Body of pancreas (tissue), 4 donors: ENCODE measurements around the gene PRSS33. TPM values are rescaled to one million over a fixed set of nuclear protein-coding genes. Genes with fewer than 3 reads are reported as not detected.

Experiments
- ATAC-seq: fragments of 150-250 bp; one replicate; pipeline ENCODE4 v1.9.1; 2016
- DNase-seq, 4 donors: peaks; one replicate each; pipeline ENCODE4 v3.0.0-alpha.2; 2019
- H3K27ac ChIP-seq, 4 donors: fragments of 200-600 bp; sonication (generic); 1 replicate in 3 of 4; 2 replicates in 1 of 4; pipeline versions ENCODE4 v1.5.1 to v1.6.1; 2016 to 2019; ENCODE audit warnings: mild to moderate bottlenecking in 1 of 4, mixed read lengths in 1 of 4, moderate library complexity in 1 of 4
- H3K27me3 ChIP-seq, 2 donors: fragments of 200-600 bp; sonication (generic); one replicate each; pipeline ENCODE4 v1.6.0; 2016; ENCODE audit warnings: mild to moderate bottlenecking in 1 of 2
- H3K36me3 ChIP-seq, 2 donors: fragments of 200-600 bp; sonication (generic); replicated peaks in 1 of 2; 2 replicates each; pipeline ENCODE4 v1.5.1; 2016; ENCODE audit warnings: low read depth in 2 of 2; ENCODE audit not compliant: insufficient read depth in 1 of 2
- H3K4me1 ChIP-seq: fragments of 200-600 bp; sonication (generic); one replicate; pipeline ENCODE4 v1.6.0; 2016
- H3K4me3 ChIP-seq, 2 donors: fragments of 200-600 bp; sonication (generic); 1 replicate in 1 of 2; 2 replicates in 1 of 2; pipeline ENCODE4 v1.5.1; 2016 to 2019
- H3K9me3 ChIP-seq, 3 donors: fragments of 200-600 bp; sonication (generic); 1 replicate in 2 of 3; 2 replicates in 1 of 3; pipeline ENCODE4 v1.5.1; 2016
- POLR2A ChIP-seq, 3 donors: fragments of 450-650 bp; IDR thresholded peaks; one replicate each; pipeline ENCODE4 v1.6.1; 2016; ENCODE audit warnings: antibody characterized with exemption in 3 of 3, mild to moderate bottlenecking in 2 of 3
- WGBS, 2 donors: methylation state at CpG; one replicate each; pipeline ENCODE4 v1.1.5; 2017; 5-methylcytosine and 5-hydroxymethylcytosine counted together
- intact Hi-C: fragments of 100-400 bp; cut with DNase I; formaldehyde crosslinking; loops from one replicate; pipeline ENCODE4 v1.15.1; 2023
- total RNA-seq, 2 donors: library from RNA; depleted of rRNA; stranded (reverse); fragments of >200 nt; gene quantifications; one replicate each; pipeline ENCODE4 v1.1.0, GENCODE V29; 2016
- TF ChIP-seq, protein P1 (sequence below), 7 experiments: fragments of 450-650 bp in 4 of 7; fragments of 200-600 bp in 3 of 7; sonication (generic) in 3 of 7; IDR thresholded peaks; one replicate each; pipeline ENCODE4 v1.5.1; 2016 to 2019; ENCODE audit warnings: antibody characterized with exemption in 7 of 7

Gene PRSS33
- total RNA-seq, 2 donors from 2014 or later: not detected

DNA sequence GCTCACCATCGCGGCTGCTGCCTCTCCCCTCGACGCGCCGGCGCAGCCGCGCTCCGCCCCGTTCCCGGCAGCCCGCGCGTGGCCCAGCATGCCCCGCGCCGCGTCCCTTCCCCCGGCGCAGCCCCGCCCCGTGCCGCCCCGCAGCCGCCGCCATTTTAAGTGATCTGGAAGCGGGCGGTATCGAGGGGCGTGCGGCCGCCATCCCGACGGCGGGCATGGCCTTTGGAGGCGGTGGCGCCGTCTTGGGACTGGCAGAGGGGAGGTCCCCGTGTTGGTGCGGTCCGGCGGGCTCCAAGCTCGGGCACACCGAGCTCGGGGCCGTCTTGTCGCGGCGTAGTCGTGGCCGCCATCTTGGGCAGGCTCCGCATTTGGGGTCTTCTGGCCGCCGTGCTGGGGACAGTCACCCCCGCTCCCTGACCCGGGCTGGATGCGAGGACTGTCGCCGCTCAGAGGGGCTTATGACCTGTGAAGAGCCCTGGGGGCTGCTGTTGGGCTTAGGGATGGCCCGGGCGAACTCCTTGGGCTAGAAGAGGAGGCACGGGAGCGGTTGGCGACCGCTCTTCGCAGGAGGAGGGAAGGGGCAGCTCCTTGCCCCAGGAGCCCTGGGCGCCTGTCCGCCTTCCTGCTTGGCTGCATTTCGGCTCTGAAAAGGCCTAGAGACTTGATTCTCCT is 10.0 kb downstream of the PRSS33 start, which contains the start of gene ELOB:
TSS of gene ELOB (minus strand) at position 50 of the 672 bp plus-strand sequence. CDS start at position 9, 41 bp downstream.
- 0% methylated on average over 60 of the region's 70 CpGs; no CpG with 5 or more reads in 1 of the 2 donors for WGBS, 2 donors
- Histone ChIP-seq H3K36me3 (peaks cover 0 to 2% of the 10 kb centered on the region in 2 donors), H3K27ac (peak within 1 kb of the TSS; percentile 98 to 100 (median 100)), H3K27me3 (no peaks in the 10 kb centered on the region), H3K4me1 (peaks cover 27% of the 10 kb centered on the region), H3K9me3 (no peaks in the 10 kb centered on the region), H3K4me3 (peak within 1 kb of the TSS; percentile 79 to 97)
- peak; percentile 96 for ATAC-seq
- intact Hi-C loops: no loop called here
- peak; percentile 86 to 89 (median 88) for DNase-seq
- TF ChIP-seq, protein P1, sequence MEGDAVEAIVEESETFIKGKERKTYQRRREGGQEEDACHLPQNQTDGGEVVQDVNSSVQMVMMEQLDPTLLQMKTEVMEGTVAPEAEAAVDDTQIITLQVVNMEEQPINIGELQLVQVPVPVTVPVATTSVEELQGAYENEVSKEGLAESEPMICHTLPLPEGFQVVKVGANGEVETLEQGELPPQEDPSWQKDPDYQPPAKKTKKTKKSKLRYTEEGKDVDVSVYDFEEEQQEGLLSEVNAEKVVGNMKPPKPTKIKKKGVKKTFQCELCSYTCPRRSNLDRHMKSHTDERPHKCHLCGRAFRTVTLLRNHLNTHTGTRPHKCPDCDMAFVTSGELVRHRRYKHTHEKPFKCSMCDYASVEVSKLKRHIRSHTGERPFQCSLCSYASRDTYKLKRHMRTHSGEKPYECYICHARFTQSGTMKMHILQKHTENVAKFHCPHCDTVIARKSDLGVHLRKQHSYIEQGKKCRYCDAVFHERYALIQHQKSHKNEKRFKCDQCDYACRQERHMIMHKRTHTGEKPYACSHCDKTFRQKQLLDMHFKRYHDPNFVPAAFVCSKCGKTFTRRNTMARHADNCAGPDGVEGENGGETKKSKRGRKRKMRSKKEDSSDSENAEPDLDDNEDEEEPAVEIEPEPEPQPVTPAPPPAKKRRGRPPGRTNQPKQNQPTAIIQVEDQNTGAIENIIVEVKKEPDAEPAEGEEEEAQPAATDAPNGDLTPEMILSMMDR (IDR thresholded peaks at IDR 0.05): no peak
- peak; percentile 65 to 73 (median 70) for TF ChIP-seq POLR2A (IDR thresholded peaks at IDR 0.05)

DNA sequence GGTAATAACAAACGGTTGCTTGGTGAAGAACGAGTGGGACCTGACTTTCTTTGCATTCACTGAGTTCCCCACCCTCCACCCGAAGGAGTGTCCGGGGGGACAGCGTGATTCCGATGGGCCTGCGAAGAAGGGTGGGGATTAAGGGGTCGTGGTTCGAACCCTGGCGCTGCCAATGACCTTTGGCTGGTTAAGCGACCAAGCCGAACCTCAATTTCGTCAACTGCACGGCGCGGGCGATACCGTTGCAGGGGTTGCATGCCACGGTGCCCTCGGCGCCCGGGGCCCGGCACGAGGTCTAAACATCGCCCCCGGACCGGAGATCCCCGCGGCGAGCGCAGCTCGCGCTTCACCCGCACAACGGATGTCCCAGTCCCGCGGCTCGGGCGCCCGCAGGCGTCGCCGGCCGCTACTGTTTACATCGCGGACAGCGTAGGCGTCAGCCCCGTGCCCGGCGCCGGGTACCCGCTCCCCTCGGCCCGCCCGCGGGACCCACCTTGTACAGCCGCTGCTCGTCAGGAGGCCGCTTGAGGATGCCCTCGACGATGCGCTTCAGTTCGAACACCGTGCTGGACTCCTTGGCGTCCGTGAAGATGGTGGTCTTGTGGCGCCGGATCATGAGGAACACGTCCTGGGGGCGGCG is 10.7 kb downstream of the PRSS33 start:
- intact Hi-C loops: no loop called here
- peak overlapping the region; percentile 39 to 99 (median 69) for H3K27ac ChIP-seq
- TF ChIP-seq, protein P1 (IDR thresholded peaks at IDR 0.05): no peak
- no peak for TF ChIP-seq POLR2A (IDR thresholded peaks at IDR 0.05)
- no peak for DNase-seq
- H3K9me3 ChIP-seq: no peaks in the 10 kb centered on the region
- peak; percentile 15 for ATAC-seq
- peaks cover 27% of the 10 kb centered on the region for H3K4me1 ChIP-seq
- peaks cover 0 to 3% of the 10 kb centered on the region in 2 donors for H3K36me3 ChIP-seq
- WGBS, 2 donors: 0 to 2% methylated on average over 9 to 72 of the region's 72 CpGs
- H3K27me3 ChIP-seq: no peaks in the 10 kb centered on the region
- H3K4me3 ChIP-seq: peak overlapping the region; percentile 75 to 79

DNA sequence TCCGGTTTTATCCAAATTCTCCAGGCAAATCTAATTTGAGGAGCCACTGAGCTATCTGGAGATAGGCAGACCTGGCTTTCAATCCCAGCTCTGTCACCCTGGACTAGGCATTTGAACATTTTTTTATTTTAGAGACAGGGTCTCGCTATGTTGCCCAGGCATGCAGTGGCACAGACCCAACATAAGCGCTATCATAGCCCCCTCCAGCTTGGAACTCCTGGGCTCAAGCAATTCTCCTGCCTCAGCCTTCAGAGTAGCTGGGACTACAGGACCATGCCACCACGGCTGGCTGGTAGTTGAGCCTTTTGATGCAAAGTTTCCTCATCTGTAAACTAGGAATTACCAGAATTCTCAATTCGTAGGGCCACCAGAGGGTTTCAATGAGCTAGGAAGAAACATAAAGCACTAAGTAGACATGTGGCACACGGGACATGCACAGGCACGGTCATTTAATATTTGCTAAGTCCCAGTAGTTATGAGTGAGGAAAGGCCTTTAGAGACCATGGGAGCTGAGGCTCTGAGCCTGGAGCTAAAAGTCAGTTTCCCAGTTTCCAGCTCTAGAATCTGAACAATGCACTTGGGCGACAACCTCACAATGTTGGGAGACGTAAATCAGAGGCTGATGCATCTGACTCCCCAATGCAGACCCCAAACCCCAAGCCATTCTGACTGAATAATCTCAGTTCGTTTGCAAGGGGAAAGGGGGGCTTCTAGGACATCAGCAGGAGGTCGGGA is 11.4 kb downstream of the PRSS33 start:
- peak overlapping the region in 1 of 4 donors; percentile 63 for H3K27ac ChIP-seq
- intact Hi-C loops: no loop called here
- H3K36me3 ChIP-seq: peaks cover 1 to 8% of the 10 kb centered on the region in 2 donors
- no peaks in the 10 kb centered on the region for H3K9me3 ChIP-seq
- DNase-seq (no peak), ATAC-seq (no peak)
- no peak for TF ChIP-seq POLR2A (IDR thresholded peaks at IDR 0.05)
- TF ChIP-seq, protein P1 (IDR thresholded peaks at IDR 0.05): no peak
- peaks cover 27% of the 10 kb centered on the region for H3K4me1 ChIP-seq
- WGBS, 2 donors: 42 to 44% methylated on average over 11 of the region's 11 CpGs
- peak overlapping the region; percentile 75 to 79 for H3K4me3 ChIP-seq
- H3K27me3 ChIP-seq: no peaks in the 10 kb centered on the region

DNA sequence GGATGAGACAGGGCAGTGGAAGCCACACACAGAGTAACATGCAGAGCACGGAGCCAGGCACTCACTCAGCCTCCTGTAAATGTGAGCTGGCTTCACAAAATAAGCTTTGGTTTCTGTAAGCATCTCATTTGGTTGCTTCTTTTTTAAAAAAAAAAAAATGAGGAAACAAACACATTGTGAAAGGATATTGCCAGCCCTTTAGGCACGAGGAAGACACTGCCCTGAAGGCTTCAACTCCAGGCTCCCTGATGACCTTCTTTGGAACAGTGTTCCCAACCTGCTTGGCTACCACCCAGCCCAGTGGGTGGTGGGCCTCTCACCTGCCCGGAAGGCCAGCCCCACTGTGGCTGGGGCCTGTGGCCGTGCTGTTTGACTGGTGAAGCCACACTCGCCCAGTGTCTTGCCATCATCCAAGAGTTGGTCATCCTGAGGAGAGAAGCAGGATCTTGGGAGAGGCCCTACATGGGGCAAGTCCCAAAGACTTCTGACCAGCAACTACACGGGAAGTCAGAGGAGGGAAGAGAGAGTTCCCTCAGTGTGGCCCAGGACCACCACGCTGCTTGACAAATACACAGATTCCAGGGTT is 12.1 kb downstream of the PRSS33 start:
- 80 to 85% methylated on average over 5 to 7 of the region's 7 CpGs for WGBS, 2 donors
- no peaks in the 10 kb centered on the region for H3K27me3 ChIP-seq
- no peak for ATAC-seq
- no peak for TF ChIP-seq POLR2A (IDR thresholded peaks at IDR 0.05)
- TF ChIP-seq, protein P1 (IDR thresholded peaks at IDR 0.05): no peak
- H3K36me3 ChIP-seq: peaks cover 8 to 15% of the 10 kb centered on the region in 2 donors
- no peak overlapping the region for H3K4me3 ChIP-seq
- no peak overlapping the region for H3K27ac ChIP-seq
- H3K4me1 ChIP-seq: peaks cover 27% of the 10 kb centered on the region
- no peaks in the 10 kb centered on the region for H3K9me3 ChIP-seq
- no peak for DNase-seq
- intact Hi-C loops: no loop called here
